H4 (cell line): Measurements from ENCODE around the gene STAT5B. TPM values are rescaled to one million over a fixed set of nuclear protein-coding genes. Genes with fewer than 3 reads are reported as not detected.
A peak's percentile ranks its signal among the peaks of the same experiment; 100 is the strongest.

Experiments used
- DNase-seq: peaks from one replicate; pipeline ENCODE4 v3.0.0-alpha.2; 2015; ENCODE audit warnings: low spot score
- total RNA-seq: library from RNA; depleted of rRNA; stranded (reverse); fragments of >200 nt; shearing (Covaris generic); gene quantifications from 2 replicates; pipeline ENCODE4 v1.2.3, GENCODE V29; 2014

Gene STAT5B
- total RNA-seq, 1 experiment from 2014 or later = 13.7 TPM

- no peak for DNase-seq
Observed at GRCh38 chr17:42285346-42286050, 9.3 kb upstream of the STAT5B start.

GRCh38 chr17:42284566-42284965 is 8.4 kb upstream of the STAT5B start:
- no peak for DNase-seq

GRCh38 chr17:42284024-42284369 is 7.8 kb upstream of the STAT5B start:
- no peak for DNase-seq

GRCh38 chr17:42283241-42284023 is 7.2 kb upstream of the STAT5B start:
- no peak for DNase-seq

GRCh38 chr17:42282478-42283080 is 6.4 kb upstream of the STAT5B start:
- no peak for DNase-seq

- DNase-seq = no peak
Observed at GRCh38 chr17:42281571-42282096, 5.4 kb upstream of the STAT5B start.

- no peak for DNase-seq
Observed at GRCh38 chr17:42279776-42280630, 3.8 kb upstream of the STAT5B start.

GRCh38 chr17:42277342-42277712 is 1.1 kb upstream of the STAT5B start:
- no peak for DNase-seq

- DNase-seq = peak; percentile 81
Observed at GRCh38 chr17:42276609-42277341, 584 bp upstream of the STAT5B start.

- no peak for DNase-seq
Observed at GRCh38 chr17:42275527-42276358, 448 bp downstream of the STAT5B start.

GRCh38 chr17:42274812-42275526 is 1.2 kb downstream of the STAT5B start:
- DNase-seq = no peak

- DNase-seq = no peak
Observed at GRCh38 chr17:42274253-42274542, 2.0 kb downstream of the STAT5B start.

GRCh38 chr17:42273474-42274252 is 2.5 kb downstream of the STAT5B start:
- no peak for DNase-seq

GRCh38 chr17:42272162-42272907 is 3.9 kb downstream of the STAT5B start:
- no peak for DNase-seq

- DNase-seq = no peak
Observed at GRCh38 chr17:42271779-42272035, 4.5 kb downstream of the STAT5B start.

GRCh38 chr17:42271006-42271778 is 5.0 kb downstream of the STAT5B start:
- no peak for DNase-seq

- no peak for DNase-seq
Observed at GRCh38 chr17:42270596-42270995, 5.6 kb downstream of the STAT5B start.

- DNase-seq = no peak
Observed at GRCh38 chr17:42270170-42270535, 6.0 kb downstream of the STAT5B start.
